GM21825 (cell line): Measurements from ENCODE around the gene SBF2.
"Not testable (repeated sequence)": the region's sequence is repeated elsewhere in the genome, so short reads cannot be mapped to it uniquely, and the experiment has no call there.

ENCODE experiments used
- ATAC-seq: cut with Tn5 transposase; IDR thresholded peaks from one replicate; pipeline ENCODE4 v1.9.1; 2021; ENCODE audit warnings: mild to moderate bottlenecking, moderate library complexity; ENCODE audit not compliant: unreplicated experiment

SBF2 gene

DNA sequence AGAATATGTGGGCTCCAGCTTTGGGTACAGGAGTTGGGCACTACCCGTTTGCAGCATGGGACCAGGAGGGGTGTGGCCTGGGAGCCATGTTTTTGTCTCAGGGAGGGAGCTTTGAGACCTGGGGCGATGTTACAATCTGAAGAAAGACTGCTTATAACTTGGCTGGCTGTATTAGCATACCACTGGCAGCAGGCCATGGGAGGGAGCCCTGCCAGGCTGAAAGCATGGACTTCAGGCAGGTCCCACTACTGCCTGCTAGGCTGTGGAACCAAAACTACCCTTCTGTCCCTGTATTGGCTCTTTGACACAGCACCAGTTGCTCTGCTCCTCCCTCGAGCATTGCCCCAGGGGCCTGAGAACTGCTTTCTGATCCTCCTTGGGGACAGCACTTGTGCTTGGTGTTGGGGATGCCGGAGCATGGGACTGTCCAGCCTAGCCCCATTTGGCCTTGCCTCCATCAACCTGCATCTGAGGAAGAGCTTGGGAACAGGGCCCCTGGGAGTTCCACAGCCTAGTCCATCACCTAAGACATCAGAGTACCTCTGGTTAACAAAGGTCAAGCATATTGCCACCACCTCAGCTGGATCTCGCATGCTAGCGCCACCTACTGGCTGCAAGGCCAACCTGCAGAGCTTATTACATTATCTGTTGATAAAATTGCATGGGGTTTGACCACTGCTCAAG is 217.4 kb downstream of the SBF2 start:
- ATAC-seq: no peak

DNA sequence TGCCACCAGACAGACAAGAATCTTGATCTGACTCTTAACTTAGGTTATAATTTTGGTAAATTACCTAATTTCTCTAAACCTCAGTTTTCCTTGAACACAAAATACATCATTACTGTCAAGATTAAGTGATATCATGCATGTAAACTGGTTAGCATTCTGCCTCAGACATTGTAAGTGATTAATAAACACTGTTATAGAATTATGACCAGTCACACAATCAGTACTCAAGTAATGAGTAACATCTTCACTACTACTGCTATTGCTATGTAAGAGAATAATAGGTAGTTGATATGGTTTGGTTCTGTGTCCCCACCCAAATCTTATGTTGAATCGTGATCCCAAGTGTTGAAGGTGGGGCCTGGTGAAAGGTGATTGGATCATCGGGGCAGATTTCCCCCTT is 218.9 kb downstream of the SBF2 start:
- ATAC-seq: no peak

DNA sequence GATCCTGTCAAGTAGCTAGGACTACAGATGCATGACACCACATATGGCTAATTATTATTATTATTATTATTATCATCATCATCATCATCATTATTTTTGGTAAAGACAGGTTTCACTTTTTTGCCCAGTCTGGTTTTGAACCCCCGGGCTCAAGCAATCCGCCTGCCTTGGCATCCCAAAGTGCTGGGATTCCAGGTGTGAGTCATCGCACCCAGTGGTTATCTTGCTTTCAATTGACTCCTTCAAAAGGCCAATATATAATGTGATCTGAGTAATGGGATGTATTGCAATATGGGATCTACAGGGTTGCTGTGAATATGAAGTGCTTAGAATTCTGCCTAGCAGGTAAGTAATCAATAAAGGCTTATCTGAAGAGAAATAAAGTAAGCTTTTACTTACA is 221.2 kb downstream of the SBF2 start:
- ATAC-seq: no peak

- no peak for ATAC-seq
These were observed 221.9 kb downstream of the SBF2 start for GRCh38 chr11:10072142-10072541.

DNA sequence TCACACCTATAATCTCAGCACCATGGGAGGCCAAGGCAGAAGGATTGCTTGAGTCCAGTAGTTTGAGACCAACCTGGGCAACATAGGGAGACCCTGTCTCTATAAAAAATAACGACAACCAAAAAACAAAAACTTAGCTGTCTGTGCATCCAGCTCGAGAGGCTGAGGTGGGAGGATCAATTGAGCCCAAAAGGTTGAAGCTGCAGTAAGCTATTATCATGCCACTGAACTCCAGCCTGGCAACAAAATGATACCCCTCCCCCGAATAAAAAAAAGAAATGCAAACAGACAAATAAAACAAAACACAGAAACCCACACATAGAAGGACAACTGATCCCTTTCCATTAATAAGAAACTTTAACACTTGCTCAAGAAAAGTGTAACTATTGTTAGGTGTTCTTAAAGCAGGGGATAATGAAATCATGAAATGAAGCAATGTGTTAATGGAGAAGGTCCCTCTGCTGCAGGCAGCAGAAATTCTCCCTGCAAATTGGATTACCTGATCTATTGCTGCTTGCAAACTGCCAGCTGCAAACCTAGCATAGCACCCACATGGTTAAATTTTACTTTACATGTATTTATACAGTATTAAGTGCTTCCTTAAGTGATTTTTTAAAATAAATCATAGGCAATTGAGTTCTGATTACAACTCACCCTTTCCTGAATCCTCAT is 226.3 kb downstream of the SBF2 start:
- ATAC-seq: no peak

DNA sequence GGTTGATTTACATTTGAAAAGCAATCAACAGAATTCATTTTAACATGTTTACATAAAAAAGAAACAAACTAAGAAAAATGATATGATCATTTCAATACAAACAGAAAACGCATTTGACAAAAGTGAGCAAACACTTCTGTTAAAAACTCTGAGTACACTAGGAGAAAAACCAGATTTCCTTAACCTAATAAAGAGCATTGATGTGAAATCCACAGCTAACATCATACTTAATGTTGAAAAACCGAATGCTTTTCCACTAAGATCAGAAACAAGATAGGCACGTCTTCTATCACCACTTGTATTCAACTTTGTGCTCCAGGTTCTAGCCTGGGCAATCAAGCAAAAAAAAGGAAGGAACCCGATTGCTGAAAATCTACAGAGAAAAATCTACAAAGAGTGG is 227.6 kb downstream of the SBF2 start:
- no peak for ATAC-seq

- no peak for ATAC-seq
These were observed 229.2 kb downstream of the SBF2 start for GRCh38 chr11:10064828-10065227.

DNA sequence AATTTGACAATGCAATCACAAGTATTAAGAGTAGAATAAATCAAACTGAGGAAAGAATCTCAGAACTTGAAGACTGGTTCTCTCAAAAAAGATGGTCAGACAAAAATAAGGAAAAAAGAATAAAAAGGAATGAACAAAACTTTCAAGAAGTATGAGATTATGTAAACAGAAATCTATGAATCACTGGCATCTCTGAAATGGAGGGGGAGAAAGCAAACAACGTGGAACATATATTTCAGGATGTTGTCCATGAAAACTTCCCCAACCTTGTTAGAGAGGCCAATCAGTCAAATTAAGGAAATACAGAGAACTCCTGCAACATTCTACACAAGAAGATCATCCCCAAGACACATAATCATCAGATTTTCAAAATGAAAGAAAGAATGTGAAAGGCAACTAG is 235.7 kb downstream of the SBF2 start:
- ATAC-seq: no peak

DNA sequence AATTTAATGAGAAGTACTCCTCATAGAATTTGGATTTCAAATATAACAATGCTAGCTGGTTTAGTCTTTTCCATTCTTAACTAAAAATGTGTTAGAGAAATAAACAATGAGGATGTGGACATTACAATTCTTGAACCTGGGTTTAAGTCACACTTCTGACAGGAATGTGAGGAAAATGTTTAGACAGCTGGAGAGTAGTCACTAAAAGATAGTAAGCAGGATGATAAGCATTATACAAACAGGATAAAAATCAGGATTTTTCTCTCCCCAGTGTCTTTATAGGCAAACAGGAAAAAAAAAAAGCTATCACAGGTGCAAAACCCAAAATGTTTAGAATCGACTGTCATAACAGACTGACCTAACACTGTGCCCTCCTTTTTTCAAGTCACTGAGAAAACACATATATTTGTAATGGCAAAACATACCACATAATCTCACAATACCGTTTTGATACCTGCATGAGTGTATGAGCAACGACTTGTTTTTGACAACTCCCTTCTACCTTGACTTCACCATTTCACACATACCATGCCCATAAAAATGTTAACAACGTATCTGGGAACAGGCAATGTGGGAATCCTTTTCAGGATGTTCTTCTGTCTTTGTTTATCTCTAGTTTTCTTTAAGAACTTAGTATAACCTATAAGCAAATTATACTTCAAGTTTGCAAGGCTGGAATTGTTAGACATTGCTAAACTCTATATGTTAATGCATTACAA is 242.0 kb downstream of the SBF2 start:
- ATAC-seq: no peak

- no peak for ATAC-seq
These were observed 243.5 kb downstream of the SBF2 start for GRCh38 chr11:10050561-10050960.

- no peak for ATAC-seq
These were observed 244.3 kb downstream of the SBF2 start for GRCh38 chr11:10049756-10050155.

GRCh38 chr11:10048350-10048749 is 245.7 kb downstream of the SBF2 start:
- no peak for ATAC-seq

DNA sequence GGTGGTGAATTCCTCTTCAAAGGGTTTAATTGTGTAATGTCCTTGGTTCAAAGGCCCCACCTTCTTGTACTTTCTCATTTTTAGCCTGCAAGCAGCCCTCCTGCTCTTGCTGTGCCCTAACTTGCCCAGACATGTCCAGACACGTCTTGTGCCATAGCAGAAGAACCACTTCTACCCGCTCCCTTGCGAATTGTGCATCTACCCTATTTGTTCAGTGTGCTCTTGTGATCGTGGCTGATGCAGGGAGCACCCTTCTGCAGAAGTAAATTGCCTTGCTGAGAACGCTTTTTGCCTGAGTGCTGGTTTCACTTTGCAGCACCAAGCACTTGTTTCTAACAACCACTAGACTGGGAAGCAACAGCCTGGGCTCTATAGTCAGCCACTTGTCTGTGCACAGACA is 249.4 kb downstream of the SBF2 start:
- no peak for ATAC-seq

DNA sequence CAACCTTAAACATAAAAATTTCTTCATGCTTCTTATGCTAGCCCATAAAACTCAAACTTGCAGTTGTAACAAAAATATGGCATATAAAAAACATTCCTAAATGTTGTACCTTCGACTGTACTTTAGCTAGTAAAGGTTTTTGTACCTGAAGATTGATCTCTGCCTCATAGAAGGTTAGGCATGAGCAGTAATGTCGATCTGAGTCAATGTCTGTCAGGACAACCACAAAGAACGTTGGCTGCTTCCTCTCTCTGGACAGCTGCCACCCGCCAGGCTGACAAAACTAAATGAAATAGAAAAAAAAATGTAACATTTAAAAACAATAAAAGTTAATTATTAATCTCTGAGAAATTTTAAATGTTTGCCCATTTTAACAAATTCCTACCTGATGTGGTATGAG is 251.3 kb downstream of the SBF2 start:
- ATAC-seq: peak; percentile 71

GRCh38 chr11:10041748-10042446 is 252.1 kb downstream of the SBF2 start:
- ATAC-seq: no peak

DNA sequence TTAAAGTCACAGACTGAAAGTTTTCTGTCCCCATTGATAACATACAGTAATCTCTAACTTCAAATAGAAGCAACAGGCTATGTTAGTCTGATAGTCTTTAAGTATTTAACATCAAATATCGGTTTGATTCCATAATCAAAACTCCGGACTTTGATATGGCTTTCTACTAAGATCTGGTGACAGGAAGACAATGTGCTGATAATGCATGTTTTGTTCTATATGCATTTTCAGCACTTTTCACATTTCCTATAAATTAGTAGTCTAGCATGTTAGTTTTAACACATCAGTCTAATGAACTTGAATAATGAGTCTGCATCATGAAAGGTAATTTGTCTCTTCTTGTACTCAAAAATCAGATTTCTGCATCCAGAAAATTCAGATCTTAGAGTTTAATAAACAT is 252.7 kb downstream of the SBF2 start:
- no peak for ATAC-seq

DNA sequence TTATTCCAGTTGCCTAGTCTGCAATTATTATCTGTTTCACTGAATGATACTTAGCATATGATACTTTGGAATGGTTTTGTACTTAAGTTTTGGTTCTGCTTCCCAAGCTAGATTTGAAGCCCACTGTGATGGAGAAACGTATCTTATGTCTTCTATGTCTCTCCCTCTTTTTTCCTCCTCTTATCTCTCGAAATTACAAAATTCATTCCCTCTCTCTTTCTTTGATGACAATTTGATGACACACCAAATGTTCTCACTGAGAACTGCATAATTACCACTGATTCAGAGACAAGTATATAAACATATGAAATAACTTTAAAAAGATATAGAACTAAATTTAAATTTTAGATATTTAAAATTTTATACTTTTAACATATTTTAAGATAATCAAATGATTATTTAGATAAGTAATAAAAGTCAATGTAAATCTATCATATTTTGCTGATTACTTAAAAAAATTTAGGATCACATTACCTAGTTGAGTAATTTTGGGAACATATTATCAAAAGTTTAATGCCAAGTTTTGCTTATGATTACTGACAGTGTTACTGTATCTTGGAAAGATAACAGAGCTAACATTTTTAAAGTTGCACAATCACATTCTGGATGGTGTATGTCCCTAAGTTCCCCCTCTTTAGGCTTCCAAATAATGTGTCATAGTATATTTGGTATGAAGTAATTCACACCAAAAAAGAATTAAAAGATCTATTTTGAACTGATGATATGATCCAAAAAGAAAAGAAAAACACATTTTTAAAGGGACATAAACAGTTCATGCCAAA is 255.3 kb downstream of the SBF2 start:
- no peak for ATAC-seq

DNA sequence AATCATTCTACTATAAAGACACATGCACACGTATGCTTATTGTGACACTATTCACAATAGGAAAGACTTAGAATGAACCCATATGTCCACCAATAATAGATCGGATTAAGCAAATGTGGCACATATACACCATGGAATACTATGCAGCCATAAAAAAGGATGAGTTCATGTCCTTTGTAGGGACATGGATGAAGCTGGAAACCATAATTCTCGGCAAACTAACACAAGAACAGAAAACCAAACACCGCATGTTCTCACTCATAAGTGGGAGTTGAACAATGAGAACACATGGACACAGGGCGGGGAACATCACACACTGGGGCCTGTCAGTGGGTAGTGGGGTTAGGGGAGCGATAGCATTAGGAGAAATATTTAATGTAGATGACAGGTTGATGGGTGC is 258.1 kb downstream of the SBF2 start:
- not testable (repeated sequence) for ATAC-seq

DNA sequence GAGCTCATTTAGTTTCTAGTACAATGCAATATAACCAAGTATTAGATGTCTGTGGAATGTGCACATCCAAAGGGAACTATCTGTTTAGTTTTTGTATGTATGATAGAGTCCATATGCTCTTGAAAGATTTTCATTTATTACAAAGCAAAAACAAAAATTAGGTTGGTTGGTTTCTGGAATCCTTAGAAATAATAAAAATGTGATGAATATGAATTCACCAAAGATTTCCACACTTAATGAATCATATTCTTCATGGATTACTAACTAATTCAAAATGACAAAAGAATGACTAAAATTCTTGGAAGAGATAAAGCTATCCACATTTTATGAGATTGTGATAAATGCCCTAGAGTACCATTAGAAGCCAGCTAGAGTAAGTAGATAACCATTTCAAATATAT is 261.1 kb downstream of the SBF2 start:
- no peak for ATAC-seq

DNA sequence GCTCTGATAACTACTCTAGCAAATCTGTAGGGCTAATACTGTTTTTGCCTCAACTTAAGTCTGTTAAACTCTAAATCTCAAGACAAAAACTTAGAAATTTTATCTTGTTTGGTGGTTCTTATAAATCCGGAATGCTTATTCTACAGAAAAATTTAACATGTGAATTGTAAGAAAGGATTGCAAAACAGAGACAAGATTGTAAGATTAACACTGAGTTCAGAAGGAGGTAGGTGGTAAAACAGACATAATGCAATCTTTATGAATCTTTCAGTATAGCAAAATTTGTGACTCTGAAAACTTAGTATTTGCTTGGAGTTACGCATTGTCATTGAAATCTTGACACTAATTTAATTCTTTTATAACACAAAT is 263.9 kb downstream of the SBF2 start:
- no peak for ATAC-seq
